CD4-positive, alpha-beta memory T cell (primary cell): Measurements from ENCODE around the gene ST6GALNAC3. TPM values are rescaled to one million over a fixed set of nuclear protein-coding genes. Genes with fewer than 3 reads are reported as not detected.

Experiments used
- CTCF ChIA-PET: fragments of 350-600 bp; sonication (Branson Sonifier 250); formaldehyde crosslinking; loops from one replicate; lab custom pipeline; 2021; ENCODE audit warnings: inconsistent platforms; ENCODE audit not compliant: partially characterized antibody; lab: Charles Lee
- POLR2A ChIA-PET: fragments of 350-600 bp; sonication (Branson Sonifier 250); formaldehyde crosslinking; loops from one replicate; lab custom pipeline; 2021; ENCODE audit not compliant: partially characterized antibody; lab: Charles Lee
- DNase-seq, 5 donors: peaks; one replicate each; pipeline versions ENCODE4 v3.0.0 to v3.0.0-alpha.2; 2020 to 2022; ENCODE audit warnings: mixed read lengths in 1 of 5
- H3K27ac ChIP-seq: one replicate; pipeline ENCODE4 v1.7.0; 2013; ENCODE audit warnings: low read depth, low read length
- H3K27me3 ChIP-seq: 2 replicates; pipeline ENCODE4 v1.7.0; 2013; ENCODE audit warnings: mild to moderate bottlenecking, low read length, moderate library complexity; ENCODE audit not compliant: insufficient read depth
- H3K36me3 ChIP-seq: 2 replicates; pipeline ENCODE4 v1.7.0; 2013; ENCODE audit warnings: mild to moderate bottlenecking, low read length, moderate library complexity; ENCODE audit not compliant: insufficient read depth
- H3K4me1 ChIP-seq: 2 replicates; pipeline ENCODE4 v1.7.0; 2013; ENCODE audit warnings: mild to moderate bottlenecking, low read length, moderate library complexity; ENCODE audit not compliant: insufficient read depth
- H3K4me3 ChIP-seq, 2 donors: one replicate each; pipeline ENCODE4 v1.7.0; 2013; ENCODE audit warnings: low read length in 2 of 2, mild to moderate bottlenecking in 1 of 2
- H3K9me3 ChIP-seq, 2 donors: one replicate each; pipeline ENCODE4 v1.7.0; 2013; ENCODE audit warnings: low read length in 2 of 2, control low read depth in 1 of 2; ENCODE audit not compliant: control insufficient read depth in 1 of 2
- H3K27ac Mint-ChIP-seq, 7 donors: one replicate each; pipeline ENCODE4 v1.8.0; 2020 to 2021; ENCODE audit warnings: mixed read lengths in 7 of 7, mild to moderate bottlenecking in 6 of 7, inconsistent platforms in 3 of 7, moderate library complexity in 3 of 7
- H3K27me3 Mint-ChIP-seq, 2 donors: one replicate each; pipeline ENCODE4 v1.8.0; 2020 to 2021; ENCODE audit warnings: mixed read lengths in 2 of 2
- H3K36me3 Mint-ChIP-seq, 2 donors: one replicate each; pipeline ENCODE4 v1.8.0; 2020 to 2021; ENCODE audit warnings: mixed read lengths in 2 of 2, inconsistent platforms in 1 of 2, mild to moderate bottlenecking in 1 of 2
- H3K4me1 Mint-ChIP-seq, 4 donors: one replicate each; pipeline ENCODE4 v1.8.0; 2020 to 2021; ENCODE audit warnings: mixed read lengths in 4 of 4, mild to moderate bottlenecking in 1 of 4
- H3K4me3 Mint-ChIP-seq, 8 donors: one replicate each; pipeline ENCODE4 v1.8.0; 2020 to 2021; ENCODE audit warnings: mixed read lengths in 8 of 8, mild to moderate bottlenecking in 7 of 8, moderate library complexity in 6 of 8, inconsistent platforms in 3 of 8
- H3K9me3 Mint-ChIP-seq, 8 donors: one replicate each; pipeline ENCODE4 v1.8.0; 2020 to 2021; ENCODE audit warnings: mixed read lengths in 8 of 8, mild to moderate bottlenecking in 5 of 8, inconsistent platforms in 3 of 8, moderate library complexity in 1 of 8
- intact Hi-C: fragments of 100-400 bp; cut with micrococcal nuclease; formaldehyde crosslinking; loops from one replicate; pipeline ENCODE4 v1.15.1; 2023
- polyA plus RNA-seq, 2 donors: library from polyadenylated mRNA; unstranded; fragments of 300-500 nt; fragmentation: Illumina TruSeq; gene quantifications; one replicate each; pipeline ENCODE4 v1.2.3, GENCODE V29; 2021
- total RNA-seq, 2 experiments: library from RNA; stranded (reverse); gene quantifications; one replicate each; pipeline ENCODE4 v1.2.3, GENCODE V29; 2021

ST6GALNAC3 gene
- total and polyA plus RNA-seq, 4 experiments from 2014 or later, result 0.47 to 1.2 (median 1.1) TPM; not detected in 1

DNA sequence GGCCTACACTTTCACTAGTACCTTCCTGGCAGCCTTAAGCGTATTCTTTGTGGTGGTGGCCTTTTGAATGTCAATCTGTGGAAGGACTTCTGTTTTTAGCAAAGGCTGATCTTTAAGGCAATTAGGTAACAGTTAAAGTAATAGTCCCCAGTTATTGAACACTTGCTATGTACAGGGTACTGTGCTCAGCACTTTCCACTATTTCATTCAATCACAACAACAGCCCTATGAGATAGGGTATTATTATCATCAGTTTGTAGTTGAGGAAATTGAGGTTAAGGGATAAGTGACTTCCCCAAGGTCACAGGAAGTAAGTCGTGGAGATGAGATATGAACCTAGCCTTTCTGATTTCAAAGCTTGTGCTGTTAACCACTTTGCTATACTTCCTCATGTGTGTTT is 185.7 kb downstream of the ST6GALNAC3 start:
- CTCF ChIA-PET, result no interaction called here
- Histone ChIP-seq H3K36me3 (no peaks in the 10 kb centered on the region), H3K4me1 (peaks cover 28% of the 10 kb centered on the region), H3K27ac (no peak overlapping the region), H3K27me3 (no peaks in the 10 kb centered on the region), H3K9me3 (no peaks in the 10 kb centered on the region), H3K4me3 (no peak overlapping the region)
- no peaks in the 10 kb centered on the region for H3K36me3 Mint-ChIP-seq
- peak in 3 of 5 donors; percentile 10 to 19 (median 10) for DNase-seq
- H3K27ac Mint-ChIP-seq, result peak overlapping the region in 3 of 7 donors; percentile 4 to 54 (median 37)
- H3K27me3 Mint-ChIP-seq, result no peaks in the 10 kb centered on the region
- intact Hi-C loops, result no loop called here
- peak overlapping the region in 4 of 8 donors; percentile 5 to 45 (median 24) for H3K4me3 Mint-ChIP-seq
- H3K9me3 Mint-ChIP-seq, result peaks cover 0 to 2% (median 0%) of the 10 kb centered on the region in 8 donors
- peaks cover 16 to 34% (median 29%) of the 10 kb centered on the region in 4 donors for H3K4me1 Mint-ChIP-seq
- POLR2A ChIA-PET, result interaction anchor here (1.0 kb wide), 1 partner anchor 25 kb away, joined by 3 read pairs; no protein-coding TSS in a partner anchor

GRCh38 chr1:76262601-76263000 is 188.1 kb downstream of the ST6GALNAC3 start:
- DNase-seq, result no peak
- intact Hi-C loops, result no loop called here
- Mint-ChIP-seq H3K27me3 (no peaks in the 10 kb centered on the region), H3K4me1 (peaks cover 15 to 31% (median 26%) of the 10 kb centered on the region in 4 donors), H3K36me3 (no peaks in the 10 kb centered on the region), H3K4me3 (no peak overlapping the region), H3K9me3 (peaks cover 0 to 2% (median 0%) of the 10 kb centered on the region in 8 donors), H3K27ac (no peak overlapping the region)
- Histone ChIP-seq H3K36me3 (no peaks in the 10 kb centered on the region), H3K4me1 (peaks cover 27% of the 10 kb centered on the region), H3K27ac (no peak overlapping the region), H3K4me3 (no peak overlapping the region), H3K9me3 (no peaks in the 10 kb centered on the region), H3K27me3 (no peaks in the 10 kb centered on the region)
- ChIA-PET POLR2A (no interaction called here), CTCF (interaction anchor here (0.5 kb wide), 1 partner anchor 90 kb away, joined by 3 read pairs; no protein-coding TSS in a partner anchor)

- H3K9me3 ChIP-seq, result no peaks in the 10 kb centered on the region
- H3K4me1 Mint-ChIP-seq, result peaks cover 33 to 46% (median 40%) of the 10 kb centered on the region in 4 donors
- peaks cover 0 to 2% (median 0%) of the 10 kb centered on the region in 8 donors for H3K9me3 Mint-ChIP-seq
- H3K4me1 ChIP-seq, result peaks cover 45% of the 10 kb centered on the region
- no peak overlapping the region for H3K27ac Mint-ChIP-seq
- no peaks in the 10 kb centered on the region for H3K27me3 ChIP-seq
- no peak overlapping the region for H3K27ac ChIP-seq
- no peaks in the 10 kb centered on the region for H3K27me3 Mint-ChIP-seq
- H3K4me3 Mint-ChIP-seq, result no peak overlapping the region
- intact Hi-C loops, result loop anchor here (5.0 kb wide), 1 partner anchor 38 kb away; no protein-coding TSS in a partner anchor
- no peak for DNase-seq
- CTCF ChIA-PET, result no interaction called here
- H3K36me3 Mint-ChIP-seq, result no peaks in the 10 kb centered on the region
- POLR2A ChIA-PET, result no interaction called here
- no peak overlapping the region for H3K4me3 ChIP-seq
- no peaks in the 10 kb centered on the region for H3K36me3 ChIP-seq
Observed at GRCh38 chr1:76264642-76265041, 190.1 kb downstream of the ST6GALNAC3 start.

- Histone ChIP-seq H3K9me3 (no peaks in the 10 kb centered on the region), H3K27ac (no peak overlapping the region), H3K4me1 (peaks cover 49% of the 10 kb centered on the region), H3K36me3 (no peaks in the 10 kb centered on the region), H3K27me3 (no peaks in the 10 kb centered on the region), H3K4me3 (no peak overlapping the region)
- no peaks in the 10 kb centered on the region for H3K36me3 Mint-ChIP-seq
- peaks cover 32 to 53% (median 48%) of the 10 kb centered on the region in 4 donors for H3K4me1 Mint-ChIP-seq
- intact Hi-C loops, result loop anchor here (2.0 to 5.0 kb wide), 2 partner anchors 18 to 36 kb away; no protein-coding TSS in a partner anchor
- ChIA-PET CTCF (interaction anchor here (1.5 kb wide), 1 partner anchor 28 kb away, joined by 3 read pairs; no protein-coding TSS in a partner anchor), POLR2A (interaction anchor here (1.5 kb wide), 1 partner anchor 22 kb away, joined by 3 read pairs; no protein-coding TSS in a partner anchor)
- peak overlapping the region in 1 of 7 donors; percentile 46 for H3K27ac Mint-ChIP-seq
- H3K4me3 Mint-ChIP-seq, result no peak overlapping the region
- H3K27me3 Mint-ChIP-seq, result no peaks in the 10 kb centered on the region
- DNase-seq, result no peak
- H3K9me3 Mint-ChIP-seq, result peaks cover 0 to 2% (median 0%) of the 10 kb centered on the region in 8 donors
Observed at GRCh38 chr1:76266762-76267161, 192.2 kb downstream of the ST6GALNAC3 start.

- Mint-ChIP-seq H3K4me3 (peak overlapping the region in 7 of 8 donors; percentile 1 to 71 (median 65)), H3K27me3 (no peaks in the 10 kb centered on the region), H3K27ac (peak overlapping the region in 6 of 7 donors; percentile 26 to 81 (median 66)), H3K9me3 (peaks cover 0 to 1% (median 0%) of the 10 kb centered on the region in 8 donors), H3K36me3 (no peaks in the 10 kb centered on the region), H3K4me1 (peaks cover 32 to 54% (median 48%) of the 10 kb centered on the region in 4 donors)
- peak in 4 of 5 donors; percentile 39 to 65 (median 56) for DNase-seq
- Histone ChIP-seq H3K9me3 (no peaks in the 10 kb centered on the region), H3K27ac (no peak overlapping the region), H3K36me3 (no peaks in the 10 kb centered on the region), H3K4me3 (no peak overlapping the region), H3K27me3 (no peaks in the 10 kb centered on the region), H3K4me1 (peaks cover 49% of the 10 kb centered on the region)
- intact Hi-C loops, result loop anchor here (2.0 to 5.0 kb wide), 2 partner anchors 17 to 35 kb away; no protein-coding TSS in a partner anchor
- CTCF ChIA-PET, result interaction anchor here (1.2 to 1.9 kb wide), 2 partner anchors 63 to 113 kb away, joined by 3 to 6 read pairs; no protein-coding TSS in a partner anchor
- POLR2A ChIA-PET, result interaction anchor here (0.8 to 3.8 kb wide), 5 partner anchors 23 to 113 kb away, joined by 3 to 15 read pairs (median 3); no protein-coding TSS in a partner anchor
Observed at GRCh38 chr1:76267631-76268030, 193.1 kb downstream of the ST6GALNAC3 start.

GRCh38 chr1:76268341-76268740 is 193.8 kb downstream of the ST6GALNAC3 start:
- peaks cover 0 to 1% (median 0%) of the 10 kb centered on the region in 8 donors for H3K9me3 Mint-ChIP-seq
- Histone ChIP-seq H3K4me3 (peak overlapping the region in 1 of 2 donors; percentile 1), H3K4me1 (peaks cover 49% of the 10 kb centered on the region), H3K36me3 (no peaks in the 10 kb centered on the region), H3K27ac (no peak overlapping the region), H3K9me3 (no peaks in the 10 kb centered on the region), H3K27me3 (no peaks in the 10 kb centered on the region)
- no peaks in the 10 kb centered on the region for H3K36me3 Mint-ChIP-seq
- no peaks in the 10 kb centered on the region for H3K27me3 Mint-ChIP-seq
- H3K27ac Mint-ChIP-seq, result peak overlapping the region in 4 of 7 donors; percentile 10 to 81 (median 70)
- intact Hi-C loops, result loop anchor here (5.0 kb wide), 1 partner anchor 34 kb away; no protein-coding TSS in a partner anchor
- DNase-seq, result no peak
- peaks cover 32 to 56% (median 49%) of the 10 kb centered on the region in 4 donors for H3K4me1 Mint-ChIP-seq
- peak overlapping the region in 6 of 8 donors; percentile 1 to 71 (median 66) for H3K4me3 Mint-ChIP-seq
- ChIA-PET CTCF (interaction anchor here (1.2 to 1.9 kb wide), 2 partner anchors 63 to 114 kb away, joined by 3 to 6 read pairs; no protein-coding TSS in a partner anchor), POLR2A (interaction anchor here (0.9 to 3.8 kb wide), 3 partner anchors 25 to 29 kb away, joined by 4 to 15 read pairs (median 5); no protein-coding TSS in a partner anchor)

DNA sequence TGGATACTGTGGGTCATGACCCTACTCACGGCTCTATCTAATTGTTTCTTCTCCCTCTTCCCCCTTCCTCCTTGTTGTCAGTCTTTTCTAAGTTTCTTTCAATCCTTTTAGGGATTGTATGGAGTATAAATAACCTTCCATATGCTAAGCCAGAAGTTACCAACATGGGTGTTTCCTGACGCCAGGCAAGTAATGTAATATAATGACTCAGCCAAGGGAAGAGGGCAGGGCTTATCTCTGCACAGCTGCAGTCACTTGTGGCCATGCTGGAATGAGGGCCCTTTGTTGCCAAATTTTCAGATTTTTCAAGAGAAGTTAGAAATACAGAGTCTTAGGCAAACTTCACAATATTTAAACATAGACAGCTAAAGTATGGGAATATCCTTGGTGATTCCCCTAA is 194.6 kb downstream of the ST6GALNAC3 start:
- Mint-ChIP-seq H3K4me1 (peaks cover 32 to 56% (median 49%) of the 10 kb centered on the region in 4 donors), H3K27ac (peak overlapping the region in 3 of 7 donors; percentile 11 to 69 (median 30)), H3K4me3 (peak overlapping the region in 6 of 8 donors; percentile 1 to 77 (median 64)), H3K9me3 (peaks cover 0 to 2% (median 0%) of the 10 kb centered on the region in 8 donors), H3K27me3 (no peaks in the 10 kb centered on the region), H3K36me3 (no peaks in the 10 kb centered on the region)
- ChIA-PET CTCF (no interaction called here), POLR2A (interaction anchor here (1.7 to 3.8 kb wide), 2 partner anchors 24 to 26 kb away, joined by 5 to 15 read pairs; no protein-coding TSS in a partner anchor)
- Histone ChIP-seq H3K36me3 (no peaks in the 10 kb centered on the region), H3K27me3 (no peaks in the 10 kb centered on the region), H3K9me3 (no peaks in the 10 kb centered on the region), H3K27ac (no peak overlapping the region), H3K4me1 (peaks cover 49% of the 10 kb centered on the region), H3K4me3 (no peak overlapping the region)
- DNase-seq, result no peak
- intact Hi-C loops, result loop anchor here (5.0 kb wide), 1 partner anchor 33 kb away; no protein-coding TSS in a partner anchor
